ENCODE results near the gene HSPA14.
"Not testable (repeated sequence)": the region's sequence is repeated elsewhere in the genome, so short reads cannot be mapped to it uniquely, and the experiment has no call there.

HSPA14 gene, protein sequence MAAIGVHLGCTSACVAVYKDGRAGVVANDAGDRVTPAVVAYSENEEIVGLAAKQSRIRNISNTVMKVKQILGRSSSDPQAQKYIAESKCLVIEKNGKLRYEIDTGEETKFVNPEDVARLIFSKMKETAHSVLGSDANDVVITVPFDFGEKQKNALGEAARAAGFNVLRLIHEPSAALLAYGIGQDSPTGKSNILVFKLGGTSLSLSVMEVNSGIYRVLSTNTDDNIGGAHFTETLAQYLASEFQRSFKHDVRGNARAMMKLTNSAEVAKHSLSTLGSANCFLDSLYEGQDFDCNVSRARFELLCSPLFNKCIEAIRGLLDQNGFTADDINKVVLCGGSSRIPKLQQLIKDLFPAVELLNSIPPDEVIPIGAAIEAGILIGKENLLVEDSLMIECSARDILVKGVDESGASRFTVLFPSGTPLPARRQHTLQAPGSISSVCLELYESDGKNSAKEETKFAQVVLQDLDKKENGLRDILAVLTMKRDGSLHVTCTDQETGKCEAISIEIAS
- 4.0 to 22.1 (median 13.9) reads per million in 17 experiments for total RNA-seq

DNA sequence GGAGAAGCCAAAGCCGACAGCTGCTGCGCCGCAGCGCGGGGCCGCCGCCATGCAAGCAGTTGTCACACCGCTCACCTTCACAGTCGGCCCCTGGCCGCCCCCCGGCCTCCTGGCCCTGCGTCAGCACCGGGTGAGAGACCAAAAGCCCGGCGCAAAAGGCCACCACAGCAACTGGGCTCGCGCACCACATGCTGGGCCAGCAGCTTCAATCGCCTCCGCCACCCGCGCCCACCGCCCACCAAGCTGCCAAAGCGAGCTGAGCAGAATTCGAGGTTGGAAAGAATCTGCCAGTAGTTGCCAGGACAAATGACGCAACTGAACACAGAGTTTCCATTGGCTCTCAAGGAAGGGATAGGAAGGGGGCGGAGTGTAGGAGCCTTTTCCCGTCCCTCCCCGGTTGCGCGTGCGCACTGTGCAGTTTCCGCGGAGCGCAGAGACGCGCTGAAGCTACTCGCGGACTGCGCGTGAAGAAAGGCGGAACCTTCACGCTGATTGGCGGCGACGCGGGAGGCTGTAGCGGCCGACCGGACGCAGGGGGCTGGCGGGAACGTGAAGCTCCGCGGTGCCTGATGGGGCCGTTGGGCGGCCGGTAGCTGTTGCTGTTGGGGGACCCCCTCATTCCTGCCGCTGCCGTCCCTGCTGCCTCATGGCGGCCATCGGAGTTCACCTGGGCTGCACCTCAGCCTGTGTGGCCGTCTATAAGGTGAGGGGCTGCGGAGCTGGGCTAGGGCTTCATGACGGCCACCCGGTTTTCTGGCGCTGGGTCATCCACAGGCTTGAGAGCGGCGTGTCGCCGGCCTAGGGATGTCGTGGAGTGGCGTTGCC, at the start of gene HSPA14, which contains the start of the genes CDNF and MSANTD7:
Gene HSPA14, plus strand, starts transcription at position 550 of the 825 bp plus-strand sequence. Its CDS starts 97 bp downstream, at position 647.
Gene CDNF, minus strand, starts transcription at position 281 of the 825 bp plus-strand sequence. Its CDS starts 91 bp downstream, at position 190.
Gene MSANTD7, plus strand, starts transcription at position 550 of the 825 bp plus-strand sequence. CDS start 3,979 bp downstream, outside the sequence.
- DNase-seq: peak; percentile 100

DNA sequence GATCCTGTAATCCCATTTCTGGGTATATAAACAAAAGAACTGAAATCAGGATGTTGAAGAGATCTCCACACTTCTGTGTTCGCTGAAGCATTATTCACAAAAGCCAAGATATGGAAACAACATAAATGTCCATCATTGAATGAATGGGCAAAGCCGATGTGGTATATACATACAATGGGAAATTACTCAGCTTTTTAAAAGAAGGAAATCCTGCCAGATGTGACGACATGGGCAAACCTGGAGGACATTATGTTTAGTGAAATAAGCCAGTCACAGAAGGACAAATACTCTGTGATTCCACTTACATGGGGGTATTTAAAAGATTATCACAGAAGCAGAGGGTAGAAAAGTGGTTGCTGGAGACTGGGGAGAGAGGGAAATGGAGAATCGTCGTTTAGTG, 39.5 kb upstream of the HSPA14 start:
- peak in 3 of 4 experiments; percentile 10 to 42 (median 20) for DNase-seq

DNA sequence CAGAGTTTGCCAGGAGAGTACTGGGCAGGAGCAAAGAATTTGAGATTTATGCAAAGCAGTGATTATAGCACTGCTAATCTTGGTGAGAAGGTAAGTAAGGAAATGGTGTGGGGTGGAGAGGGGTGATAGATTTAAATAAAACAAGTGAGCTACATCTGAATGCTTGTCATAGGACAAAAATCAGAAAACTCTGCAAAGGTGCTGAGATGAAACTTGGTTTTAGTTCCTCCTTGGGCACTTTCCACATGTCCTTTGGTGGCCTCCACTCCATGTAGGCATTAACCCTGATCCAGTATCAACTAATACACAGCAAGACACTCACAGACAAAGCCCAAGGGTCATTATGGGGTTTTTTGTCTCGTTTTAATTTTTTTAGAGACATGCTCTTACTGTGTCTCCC, 37.7 kb upstream of the HSPA14 start:
- no peak for DNase-seq

DNA sequence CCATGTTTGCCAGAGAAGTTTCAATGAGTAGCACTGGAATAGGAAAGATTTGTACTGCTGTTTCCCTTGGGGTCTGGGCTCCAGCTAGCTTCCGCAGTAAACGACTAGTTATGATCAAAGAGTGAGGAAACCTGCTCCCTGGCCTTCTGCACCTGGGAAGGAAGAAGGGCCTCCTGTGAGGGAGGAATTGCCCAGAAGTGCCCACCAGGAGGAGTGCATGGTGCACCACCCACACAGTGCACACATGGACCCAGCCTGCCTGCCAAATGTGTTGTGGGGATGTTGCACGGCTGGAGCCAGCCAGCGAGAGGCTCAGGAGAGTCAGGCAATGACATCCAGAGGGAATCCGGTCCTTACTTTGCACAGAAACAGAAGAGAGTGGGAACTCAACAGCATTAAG, 36.4 kb upstream of the HSPA14 start:
- no peak for DNase-seq

DNA sequence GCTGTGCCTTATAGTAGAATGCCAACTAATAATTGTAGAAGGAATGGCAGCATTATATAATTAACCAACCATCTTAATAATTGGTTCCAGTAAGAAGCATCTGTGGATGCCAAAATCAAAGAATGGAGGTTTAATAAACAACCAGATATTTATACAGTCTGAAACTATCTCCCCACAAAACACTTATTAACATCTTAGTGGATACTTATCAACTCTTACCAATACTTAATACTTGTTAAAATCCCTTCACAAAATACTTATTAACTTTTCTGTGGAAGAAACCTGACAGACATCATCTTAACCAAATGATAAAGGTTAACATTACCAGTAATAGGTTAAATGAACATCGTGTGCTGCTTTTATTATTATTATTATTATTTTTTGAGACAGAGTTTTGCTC, 34.3 kb upstream of the HSPA14 start:
- no peak for DNase-seq

DNA sequence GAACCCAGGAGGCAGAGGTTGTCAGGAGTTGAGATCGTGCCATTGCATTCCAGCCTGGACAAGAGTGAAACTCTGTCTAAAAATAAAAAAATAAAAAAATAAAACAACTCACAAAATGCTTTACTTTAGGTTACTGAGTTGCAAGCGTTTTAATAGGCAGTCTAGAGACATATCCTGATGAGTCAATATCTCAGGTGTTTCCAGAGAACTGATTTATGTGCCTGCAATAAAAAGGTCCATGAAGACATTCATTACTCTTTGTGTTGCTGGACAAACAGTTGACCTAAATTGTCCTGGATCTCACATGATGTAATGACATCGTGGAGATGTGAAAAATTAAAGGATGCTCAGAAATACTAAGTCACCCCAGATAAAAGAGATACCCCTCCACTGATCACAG, 31.8 kb upstream of the HSPA14 start:
- DNase-seq: no peak

DNA sequence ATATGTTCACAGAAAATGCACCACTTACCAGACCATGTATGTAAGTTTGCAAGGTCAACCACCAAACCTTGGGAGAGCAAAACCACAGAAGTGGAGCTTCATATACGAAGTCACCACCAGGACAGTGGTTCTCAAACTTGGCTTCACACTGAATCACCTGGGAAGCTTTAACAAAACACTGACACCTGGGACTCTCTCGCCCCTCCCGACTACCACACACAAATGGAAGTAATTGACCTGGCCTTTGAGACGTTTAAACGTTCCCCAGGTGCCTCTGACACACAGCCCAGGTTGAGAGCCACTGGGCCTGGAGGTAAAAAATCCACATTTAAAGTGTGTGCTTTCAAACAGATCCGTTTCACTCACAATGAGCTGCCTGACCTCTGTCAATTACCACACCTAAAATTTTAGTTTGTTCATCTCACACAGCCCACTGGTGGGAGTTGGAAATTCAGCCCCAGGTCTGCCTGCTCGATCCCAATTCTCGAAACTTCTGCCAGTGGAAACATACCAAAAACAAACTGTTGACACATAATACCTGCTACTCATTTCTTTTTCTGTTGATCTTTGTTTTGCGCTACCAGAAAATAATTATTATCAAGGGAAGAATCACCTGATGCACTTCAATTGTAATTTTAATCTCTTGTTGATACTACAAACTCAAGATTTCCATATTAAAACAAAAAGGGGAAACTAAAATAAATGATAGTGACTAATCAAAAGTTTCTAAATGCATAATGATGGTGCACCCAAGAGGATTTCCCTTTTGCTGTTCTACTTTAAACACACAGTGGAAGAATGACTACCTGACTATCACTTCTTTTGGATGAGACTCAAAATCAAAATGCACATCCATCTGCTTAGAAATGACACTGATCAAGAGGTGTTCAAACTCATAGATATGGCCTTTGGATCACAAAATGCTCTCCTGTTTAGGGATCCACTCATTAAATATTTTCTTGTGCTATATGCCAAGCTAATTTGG, 26.8 kb upstream of the HSPA14 start:
- no peak for DNase-seq

DNA sequence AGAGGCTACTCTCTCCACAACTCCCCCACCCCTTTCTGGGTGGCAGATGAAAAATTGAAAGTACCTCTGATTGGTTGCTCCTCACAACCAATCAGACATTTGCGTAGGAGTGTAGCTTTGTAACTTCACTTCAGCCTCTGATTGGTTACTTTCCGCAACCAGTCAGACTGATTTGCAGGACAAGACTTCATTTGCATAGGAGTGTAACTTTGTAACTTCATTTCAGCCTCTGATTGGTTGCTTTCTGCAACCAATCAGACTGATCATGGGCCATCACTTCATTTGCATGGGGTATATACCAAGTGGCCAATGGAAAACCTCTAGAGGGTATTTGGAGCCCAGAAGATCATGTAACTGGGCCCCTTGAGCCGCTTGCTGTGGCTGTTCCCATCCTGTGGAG, 25.8 kb upstream of the HSPA14 start:
- DNase-seq: no peak

DNA sequence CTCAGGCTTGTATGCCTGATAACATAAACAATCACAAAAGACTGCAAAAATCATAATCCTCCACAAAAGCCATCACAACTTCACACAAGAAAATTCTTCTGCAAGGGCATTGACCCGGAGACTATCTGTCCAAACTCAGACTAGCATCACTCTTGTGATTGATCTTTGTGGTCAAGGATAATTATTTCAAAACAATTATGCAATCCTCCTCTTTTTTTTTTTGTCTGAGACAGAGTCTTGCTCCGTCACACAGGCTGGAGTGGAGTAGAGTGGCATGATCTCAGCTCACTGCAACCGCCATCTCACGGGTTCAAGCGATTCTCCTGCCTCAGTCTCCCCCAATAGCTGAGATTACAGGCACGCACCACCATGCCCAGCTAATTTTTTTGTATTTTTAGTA, 22.4 kb upstream of the HSPA14 start:
- no peak for DNase-seq

DNA sequence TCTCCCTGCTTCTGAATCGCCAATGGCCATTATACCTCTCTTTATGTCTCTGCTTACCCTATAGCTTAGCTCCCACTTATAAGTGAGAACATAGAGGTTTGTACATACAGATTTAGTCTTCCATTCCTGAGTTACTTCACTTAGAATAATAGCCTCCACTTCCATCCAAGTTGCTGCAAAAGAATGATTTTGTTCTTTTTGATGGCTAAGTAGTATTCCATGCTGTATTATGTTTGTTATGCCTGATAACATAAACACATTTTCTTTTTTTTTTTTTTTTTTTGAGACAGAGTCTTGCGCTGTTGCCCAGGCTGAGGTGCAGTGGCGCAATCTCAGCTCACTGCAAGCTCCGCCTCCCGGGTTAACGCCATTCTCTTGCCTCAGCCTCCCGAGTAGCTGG, 21.4 kb upstream of the HSPA14 start:
- not testable (repeated sequence) for DNase-seq

DNA sequence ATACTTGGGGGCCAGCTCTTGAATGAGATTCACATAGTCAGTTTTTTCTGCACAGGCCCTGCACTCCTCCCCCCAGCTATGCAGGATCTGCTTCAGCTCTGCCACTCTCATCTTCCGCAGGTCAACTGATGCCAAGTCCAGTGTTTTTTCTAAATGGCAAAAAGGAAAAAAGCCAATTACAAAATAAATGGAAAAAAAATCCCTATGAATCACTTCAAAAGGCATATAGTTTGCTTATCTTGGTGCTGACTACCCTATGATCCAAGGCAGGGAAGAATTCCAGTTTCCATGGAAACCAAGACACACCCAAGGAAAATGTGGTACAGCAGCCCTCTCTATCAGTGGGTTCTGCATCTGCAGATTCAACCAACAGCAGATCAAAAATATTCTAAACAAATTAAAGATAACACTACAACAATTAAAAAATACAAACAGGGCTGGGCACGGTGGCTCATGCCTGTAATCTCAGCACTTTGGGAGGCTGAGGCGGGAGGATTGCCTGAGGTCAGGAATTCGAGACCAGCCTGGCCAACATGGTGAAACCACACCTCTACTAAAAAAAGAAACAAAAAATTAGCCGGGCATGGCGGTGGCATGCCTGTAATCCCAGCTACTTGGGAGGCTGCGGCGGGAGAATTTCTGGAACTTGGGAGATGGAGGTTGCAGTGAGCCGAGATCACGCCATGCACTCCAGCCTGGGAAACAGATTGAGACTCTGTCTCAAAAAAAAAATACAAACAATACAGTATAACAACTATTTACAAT, 17.9 kb upstream of the HSPA14 start:
- no peak for DNase-seq

DNA sequence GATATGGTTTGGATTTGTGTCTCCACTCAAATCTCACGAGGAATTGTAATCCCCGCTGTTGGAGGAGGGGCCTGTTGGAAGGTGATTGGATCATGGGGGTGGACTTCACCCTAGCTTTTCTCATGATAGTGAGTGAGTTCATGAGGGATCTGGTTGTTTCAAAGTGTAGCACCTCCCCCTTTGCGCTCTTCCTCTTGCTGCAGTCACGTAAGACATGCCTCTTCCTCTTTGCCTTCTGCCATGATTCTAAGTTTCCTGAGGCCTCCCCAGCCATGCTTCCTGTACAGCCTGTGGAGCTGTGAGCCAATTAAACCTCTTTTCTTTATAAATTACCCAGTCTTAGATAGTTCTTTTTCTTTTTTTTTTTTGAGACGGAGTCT, 17.3 kb upstream of the HSPA14 start:
- peak in 3 of 4 experiments; percentile 45 to 57 (median 46) for DNase-seq

DNA sequence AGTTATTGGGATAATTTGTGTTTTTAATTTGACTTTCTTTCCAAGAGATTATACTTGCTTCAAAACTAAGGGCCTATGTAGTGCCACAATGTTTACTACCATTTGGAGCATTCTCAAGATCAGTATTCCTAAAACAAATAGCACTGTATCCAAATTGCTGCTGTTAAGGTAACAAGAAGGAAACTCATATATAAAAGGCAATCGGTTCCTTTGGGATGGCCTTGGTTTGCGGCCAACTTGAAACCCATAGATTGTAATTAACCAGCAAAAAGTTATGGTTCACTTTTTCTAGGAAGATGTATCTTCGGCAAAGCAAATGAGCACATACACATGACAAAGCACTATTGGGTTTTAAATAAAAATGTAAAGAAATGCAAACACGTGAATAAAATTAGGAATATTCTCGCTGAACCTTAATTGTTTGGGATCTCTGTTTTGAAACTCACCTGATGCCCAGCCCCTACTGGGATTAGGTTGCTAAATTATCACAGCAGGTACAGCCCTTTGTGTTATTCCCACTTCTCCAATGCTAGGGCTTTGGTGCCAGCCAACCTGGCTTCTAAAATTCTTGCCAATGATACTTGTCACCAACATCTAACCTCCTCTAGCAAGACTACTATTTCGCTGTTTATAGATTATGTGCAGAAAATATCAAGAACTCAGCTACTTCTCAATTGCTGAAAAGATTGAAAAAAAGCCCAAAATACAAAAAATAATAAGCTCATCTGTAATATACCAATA, 16.3 kb upstream of the HSPA14 start:
- DNase-seq: no peak

DNA sequence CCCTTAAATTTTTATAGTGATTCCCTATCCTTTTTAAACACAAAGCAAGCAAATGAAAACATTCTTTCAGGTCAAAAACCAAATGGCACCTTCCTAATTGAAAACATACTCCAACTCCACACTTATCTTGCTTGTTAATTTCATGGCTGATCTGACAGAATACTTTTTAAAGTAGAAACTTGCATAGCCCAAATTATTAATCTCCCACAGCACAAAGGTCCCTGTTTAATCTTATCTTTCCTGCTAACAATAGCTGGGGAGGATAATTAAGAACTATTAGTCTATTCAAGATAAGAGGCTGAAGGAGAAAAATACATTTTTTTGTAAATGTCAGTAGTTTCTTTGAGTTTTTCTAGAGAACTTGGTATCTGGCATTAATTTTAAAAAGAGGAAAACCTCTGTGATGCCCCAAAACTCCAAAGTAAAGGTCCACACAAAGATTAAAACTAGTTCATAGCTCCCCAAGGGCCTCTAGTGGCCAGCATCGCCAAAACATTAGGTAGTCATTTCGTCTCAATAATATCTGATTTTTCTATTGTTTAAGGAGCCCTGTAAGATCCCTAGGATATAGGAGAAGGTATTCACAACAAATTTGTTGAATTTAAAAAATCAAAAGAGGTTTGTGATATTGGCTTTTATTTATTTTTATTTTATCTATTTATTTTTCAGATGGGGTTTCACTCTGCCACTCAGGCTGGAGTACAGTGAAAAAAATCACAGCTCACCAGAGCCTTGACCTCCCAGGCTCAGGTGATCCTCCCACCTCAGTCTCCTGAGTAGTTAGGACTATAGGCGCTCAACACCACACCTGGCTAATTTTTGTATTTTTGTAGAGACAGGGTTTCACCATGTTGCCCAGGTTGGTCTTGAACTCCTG, 15.0 kb upstream of the HSPA14 start:
- DNase-seq: peak; percentile 65 to 74 (median 70)

DNA sequence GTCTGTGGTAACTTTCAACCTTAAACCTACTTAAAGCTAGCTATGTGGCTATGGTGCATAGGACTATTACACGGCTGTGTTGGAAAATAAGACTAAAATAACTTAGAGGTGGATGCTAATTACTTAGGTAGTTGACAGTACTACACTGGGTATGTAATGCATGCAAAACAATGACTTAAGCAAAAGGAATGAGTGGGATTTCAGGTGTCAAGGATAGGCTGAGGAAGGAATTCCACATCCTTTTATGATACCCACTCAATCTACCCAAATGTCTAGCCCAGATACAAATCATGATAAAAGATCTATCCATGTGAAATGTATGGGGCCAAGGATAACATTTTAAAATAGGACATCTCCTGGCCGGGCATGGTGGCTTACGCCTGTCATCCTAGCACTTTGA, 14.1 kb upstream of the HSPA14 start:
- DNase-seq: no peak

DNA sequence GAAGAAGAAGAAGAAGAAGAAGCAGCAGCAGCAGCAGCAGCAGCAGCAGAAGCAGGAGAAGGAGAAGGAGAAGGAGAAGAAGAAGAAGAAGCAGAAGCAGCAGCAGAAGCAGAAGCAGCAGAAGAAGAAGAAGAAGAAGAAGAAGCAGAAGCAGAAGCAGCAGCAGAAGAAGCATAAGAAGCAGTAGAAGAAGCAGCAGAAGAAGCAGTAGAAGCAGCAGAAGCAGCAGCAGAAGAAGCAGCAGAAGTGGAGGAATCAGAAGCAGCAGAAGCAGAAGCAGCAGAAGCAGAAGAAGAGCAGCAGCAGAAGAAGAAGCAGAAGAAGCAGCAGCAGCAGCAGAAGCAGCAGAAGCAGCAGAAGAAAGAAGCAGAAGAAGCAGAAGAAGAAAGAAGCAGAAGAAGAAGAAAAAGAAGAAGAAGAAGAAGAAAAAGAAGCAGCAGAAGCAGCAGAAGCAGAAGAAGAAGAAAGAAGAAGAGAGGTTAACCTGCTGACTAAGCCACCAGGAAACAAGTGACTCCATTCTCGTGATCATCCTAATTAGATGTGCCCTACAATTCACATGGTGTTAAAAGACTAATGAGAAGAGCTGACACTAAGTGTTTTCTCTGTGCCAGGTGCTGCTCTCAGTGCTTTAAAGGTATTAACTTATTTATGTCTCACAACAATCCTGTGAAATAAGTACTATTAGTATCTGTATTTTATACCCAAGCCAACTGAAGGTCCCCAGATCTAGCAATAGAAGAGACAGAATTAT, 11.9 kb upstream of the HSPA14 start:
- peak; percentile 18 to 58 (median 40) for DNase-seq

DNA sequence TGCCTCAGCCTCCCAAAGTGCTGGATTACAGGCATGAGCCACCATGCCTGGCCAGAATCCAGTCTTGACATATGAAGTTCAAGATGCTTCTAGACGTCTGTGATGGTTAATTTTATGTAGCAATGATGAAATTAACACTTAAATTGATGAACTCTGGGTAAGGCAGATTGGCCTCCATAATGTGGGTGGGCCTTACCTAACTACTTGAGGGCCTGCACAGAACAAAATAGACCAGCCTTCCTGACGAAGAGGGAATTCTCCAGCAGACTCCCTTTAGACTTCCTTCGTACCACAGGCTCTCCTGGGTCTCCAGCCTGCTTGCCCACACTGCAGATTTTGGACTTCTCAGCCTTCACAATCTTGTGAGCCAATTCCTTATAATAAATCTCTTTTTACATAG, 5.0 kb upstream of the HSPA14 start:
- no peak for DNase-seq

DNA sequence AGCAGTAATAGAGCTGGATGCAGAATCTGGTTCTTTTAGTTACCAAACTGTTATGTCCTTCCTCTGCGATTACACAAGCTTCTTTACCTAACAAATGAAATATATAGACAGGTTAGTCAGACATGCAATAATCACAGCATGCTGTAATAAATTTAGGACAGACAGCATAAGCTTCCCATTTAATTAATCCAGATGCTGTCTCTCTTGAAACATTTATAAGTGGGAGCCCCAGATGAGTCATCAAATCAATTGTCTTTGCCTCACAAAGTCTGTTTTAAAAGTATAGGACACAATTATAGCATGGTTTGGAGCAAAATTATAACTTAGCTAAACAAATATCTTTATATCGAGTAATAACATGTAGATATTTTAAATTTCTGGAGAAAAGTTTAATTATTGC, 1.9 kb upstream of the HSPA14 start:
- DNase-seq: no peak
